PFSK-1 (cell line): Measurements from ENCODE around the gene PES1.

Experiments used
- FOXP2 ChIP-seq: optimal IDR thresholded peaks from 2 replicates; pipeline ENCODE3; 2011; ENCODE audit warnings: borderline replicate concordance, control low read depth, inconsistent platforms; ENCODE audit not compliant: insufficient read depth; ENCODE audit errors: extremely low read length, extremely low read depth
- POLR2AphosphoS5 ChIP-seq: IDR thresholded peaks from 2 replicates; pipeline ENCODE4 v1.6.1; 2012; ENCODE audit warnings: low read depth, mild to moderate bottlenecking, control low read depth, low read length, moderate library complexity
- SIN3A ChIP-seq: IDR thresholded peaks from 2 replicates; pipeline ENCODE4 v1.6.1; 2012; ENCODE audit warnings: mild to moderate bottlenecking, low read length, moderate library complexity, borderline replicate concordance; ENCODE audit not compliant: insufficient read depth
- TAF1 ChIP-seq: IDR thresholded peaks from 2 replicates; pipeline ENCODE4 v1.6.1; 2012; ENCODE audit warnings: low read length, control low read depth, borderline replicate concordance; ENCODE audit not compliant: insufficient read depth
- TF ChIP-seq, protein P1 (sequence below), 2 experiments: IDR thresholded peaks; 2 replicates each; pipeline versions ENCODE4 v1.6.1 to v1.8.0; 2011 to 2012; ENCODE audit warnings: low read depth in 2 of 2, low read length in 2 of 2, control low read depth in 1 of 2, inconsistent platforms in 1 of 2, mild to moderate bottlenecking in 1 of 2, moderate library complexity in 1 of 2; ENCODE audit not compliant: insufficient read depth in 1 of 2

The PES1 gene

DNA sequence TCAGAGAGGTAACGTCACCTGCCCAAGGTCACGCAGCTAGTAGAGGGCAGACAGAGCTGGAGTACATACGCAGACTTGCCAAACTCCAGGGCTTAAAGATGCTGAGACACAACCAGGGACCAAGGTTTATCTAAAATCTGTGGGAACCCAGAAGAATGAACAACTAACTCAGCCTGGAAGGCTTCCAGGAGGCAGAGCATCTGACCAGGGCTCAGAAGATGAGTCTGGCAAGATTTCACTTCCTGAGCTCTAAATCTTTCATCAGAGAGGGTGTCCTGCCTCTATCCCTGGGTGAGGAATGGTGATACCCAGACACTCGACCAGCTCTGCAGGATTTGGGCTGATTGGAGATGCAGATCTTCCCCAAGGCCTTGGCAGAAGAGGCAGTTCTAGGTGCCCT, 26.4 kb downstream of the PES1 start:
- TF ChIP-seq FOXP2 (no peak), POLR2AphosphoS5 (no peak), TAF1 (no peak), SIN3A (no peak)
- TF ChIP-seq, protein P1, sequence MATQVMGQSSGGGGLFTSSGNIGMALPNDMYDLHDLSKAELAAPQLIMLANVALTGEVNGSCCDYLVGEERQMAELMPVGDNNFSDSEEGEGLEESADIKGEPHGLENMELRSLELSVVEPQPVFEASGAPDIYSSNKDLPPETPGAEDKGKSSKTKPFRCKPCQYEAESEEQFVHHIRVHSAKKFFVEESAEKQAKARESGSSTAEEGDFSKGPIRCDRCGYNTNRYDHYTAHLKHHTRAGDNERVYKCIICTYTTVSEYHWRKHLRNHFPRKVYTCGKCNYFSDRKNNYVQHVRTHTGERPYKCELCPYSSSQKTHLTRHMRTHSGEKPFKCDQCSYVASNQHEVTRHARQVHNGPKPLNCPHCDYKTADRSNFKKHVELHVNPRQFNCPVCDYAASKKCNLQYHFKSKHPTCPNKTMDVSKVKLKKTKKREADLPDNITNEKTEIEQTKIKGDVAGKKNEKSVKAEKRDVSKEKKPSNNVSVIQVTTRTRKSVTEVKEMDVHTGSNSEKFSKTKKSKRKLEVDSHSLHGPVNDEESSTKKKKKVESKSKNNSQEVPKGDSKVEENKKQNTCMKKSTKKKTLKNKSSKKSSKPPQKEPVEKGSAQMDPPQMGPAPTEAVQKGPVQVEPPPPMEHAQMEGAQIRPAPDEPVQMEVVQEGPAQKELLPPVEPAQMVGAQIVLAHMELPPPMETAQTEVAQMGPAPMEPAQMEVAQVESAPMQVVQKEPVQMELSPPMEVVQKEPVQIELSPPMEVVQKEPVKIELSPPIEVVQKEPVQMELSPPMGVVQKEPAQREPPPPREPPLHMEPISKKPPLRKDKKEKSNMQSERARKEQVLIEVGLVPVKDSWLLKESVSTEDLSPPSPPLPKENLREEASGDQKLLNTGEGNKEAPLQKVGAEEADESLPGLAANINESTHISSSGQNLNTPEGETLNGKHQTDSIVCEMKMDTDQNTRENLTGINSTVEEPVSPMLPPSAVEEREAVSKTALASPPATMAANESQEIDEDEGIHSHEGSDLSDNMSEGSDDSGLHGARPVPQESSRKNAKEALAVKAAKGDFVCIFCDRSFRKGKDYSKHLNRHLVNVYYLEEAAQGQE (IDR thresholded peaks at IDR 0.05; ENCODE audit: insufficient read depth in 1 of 2, low read depth in 2 of 2, low read length in 2 of 2) = no peak

DNA sequence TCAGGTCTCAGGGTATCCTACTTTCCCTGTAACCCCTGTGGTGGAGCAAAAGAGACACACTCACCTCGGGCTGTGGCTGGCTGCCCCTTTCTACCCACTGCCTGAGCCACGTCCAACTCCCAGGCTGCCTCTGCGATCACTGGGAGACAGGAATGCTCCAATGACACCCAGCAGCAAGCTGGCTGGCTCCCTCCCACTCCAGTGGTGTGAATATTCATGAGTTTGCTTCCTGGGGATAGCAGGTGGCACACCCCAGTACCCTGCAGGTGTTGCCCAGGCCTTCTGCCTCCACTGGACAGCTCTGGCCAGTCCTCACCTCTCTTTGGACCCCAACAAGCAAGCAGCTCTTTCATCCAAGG, 27.0 kb downstream of the PES1 start:
- TF ChIP-seq FOXP2 (no peak), TAF1 (no peak)

DNA sequence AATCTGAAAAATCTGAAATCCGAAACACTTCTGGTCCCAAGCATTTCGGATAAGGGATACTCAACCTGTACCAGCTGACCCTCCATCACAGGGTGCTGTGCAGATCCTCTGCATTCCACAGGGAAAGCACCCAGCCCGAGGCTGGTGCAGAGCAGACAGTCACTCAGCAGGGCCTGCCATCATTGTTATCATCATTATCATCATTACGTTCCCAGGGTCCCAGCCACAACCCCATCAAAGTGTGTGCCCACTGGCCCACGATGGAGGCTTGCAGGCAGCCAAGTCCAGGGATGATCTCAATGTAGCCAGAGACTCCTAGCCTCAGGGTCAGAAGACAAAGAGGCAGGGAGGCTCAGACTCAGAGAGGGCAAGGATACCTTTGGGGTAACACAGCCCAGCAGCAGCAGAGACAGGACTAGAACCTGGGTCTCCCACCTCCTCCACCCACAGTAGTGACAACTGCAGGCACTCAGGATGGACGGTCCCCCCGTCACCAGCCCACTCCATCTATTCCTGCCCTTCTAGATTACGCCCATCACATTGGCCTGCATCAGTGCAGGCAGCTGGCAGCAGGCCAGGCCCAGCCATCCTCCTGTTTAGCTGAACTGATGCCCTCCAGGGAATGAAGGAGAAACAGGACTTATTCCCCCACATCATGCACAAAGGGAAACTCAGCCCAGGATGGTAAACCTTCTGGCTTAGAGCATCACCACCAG, 27.5 kb downstream of the PES1 start:
- TF ChIP-seq TAF1 = no peak
- TF ChIP-seq FOXP2 = no peak
- TF ChIP-seq SIN3A = no peak
- TF ChIP-seq POLR2AphosphoS5 = no peak
- TF ChIP-seq, protein P1 (IDR thresholded peaks at IDR 0.05; ENCODE audit: insufficient read depth in 1 of 2, low read depth in 2 of 2, low read length in 2 of 2) = no peak

DNA sequence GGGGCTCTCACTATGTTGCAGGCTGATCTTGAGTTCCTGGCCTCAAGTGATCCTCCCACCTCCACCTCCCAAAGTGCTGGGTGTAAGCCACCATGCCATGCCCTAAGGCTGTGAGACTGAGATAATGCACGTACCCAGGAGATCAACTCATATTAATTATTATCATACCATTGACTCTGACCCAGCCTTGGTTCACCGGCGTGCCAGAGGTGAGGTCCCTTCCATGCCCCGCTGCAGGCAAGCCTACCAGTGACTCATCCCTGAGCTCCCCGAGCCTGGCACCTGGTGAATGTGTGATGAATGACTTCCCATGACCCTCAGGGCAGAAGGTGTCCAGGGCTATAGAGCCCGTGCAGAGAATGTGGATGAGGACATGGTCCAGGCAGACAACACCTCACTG, 29.3 kb downstream of the PES1 start:
- TF ChIP-seq TAF1 (no peak), SIN3A (no peak), FOXP2 (no peak), POLR2AphosphoS5 (no peak)
- TF ChIP-seq, protein P1 (IDR thresholded peaks at IDR 0.05; ENCODE audit: insufficient read depth in 1 of 2, low read depth in 2 of 2, low read length in 2 of 2) = no peak

DNA sequence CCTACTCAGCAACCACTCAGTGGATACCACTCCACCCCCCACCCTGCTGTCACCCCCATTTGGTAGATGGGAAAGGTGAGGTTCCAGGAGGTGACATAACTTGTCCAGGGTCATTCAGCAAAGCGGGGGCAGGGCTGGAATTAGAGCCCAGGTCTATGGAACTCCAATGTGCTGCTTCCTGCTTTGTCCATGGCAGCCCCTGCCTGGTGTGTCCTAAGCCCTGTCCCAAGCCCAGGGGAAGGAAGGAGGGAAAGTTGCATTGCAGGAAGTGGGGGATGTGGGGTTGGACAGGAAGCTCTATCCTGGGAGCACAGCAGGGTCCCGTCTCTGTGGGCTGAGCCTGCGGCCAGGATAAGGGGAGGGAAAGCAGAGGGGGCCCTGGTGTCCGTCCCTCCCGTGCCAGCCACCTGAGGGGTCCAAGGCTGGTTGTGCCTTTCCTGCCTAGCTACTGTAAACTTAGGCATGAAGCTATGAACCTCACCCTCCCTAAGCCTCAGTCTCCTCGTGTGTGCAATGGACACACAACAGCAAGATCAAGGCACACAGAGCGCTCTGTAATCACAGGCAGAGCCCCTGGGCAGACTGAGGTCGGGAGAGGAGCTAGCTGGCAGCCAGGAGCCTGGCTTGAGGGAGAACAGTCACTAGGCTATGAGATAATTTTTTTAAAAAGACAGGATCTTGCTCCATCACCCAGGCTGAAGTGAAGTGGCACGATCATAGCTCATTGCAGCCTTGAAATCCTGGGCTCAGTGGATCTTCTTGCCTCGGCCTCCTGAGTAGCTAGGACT, 30.1 kb downstream of the PES1 start:
- no peak for TF ChIP-seq POLR2AphosphoS5
- TF ChIP-seq, protein P1 (IDR thresholded peaks at IDR 0.05; ENCODE audit: insufficient read depth in 1 of 2, low read depth in 2 of 2, low read length in 2 of 2) = no peak
- no peak for TF ChIP-seq FOXP2
- TF ChIP-seq TAF1 = no peak
- TF ChIP-seq SIN3A = no peak
